ENCODE measurements around the gene TRAPPC2L. TPM values are rescaled to one million over a fixed set of nuclear protein-coding genes. Genes with fewer than 3 reads are reported as not detected.

Gene TRAPPC2L
- total RNA-seq, 2 donors from 2014 or later, result 110 TPM

DNA sequence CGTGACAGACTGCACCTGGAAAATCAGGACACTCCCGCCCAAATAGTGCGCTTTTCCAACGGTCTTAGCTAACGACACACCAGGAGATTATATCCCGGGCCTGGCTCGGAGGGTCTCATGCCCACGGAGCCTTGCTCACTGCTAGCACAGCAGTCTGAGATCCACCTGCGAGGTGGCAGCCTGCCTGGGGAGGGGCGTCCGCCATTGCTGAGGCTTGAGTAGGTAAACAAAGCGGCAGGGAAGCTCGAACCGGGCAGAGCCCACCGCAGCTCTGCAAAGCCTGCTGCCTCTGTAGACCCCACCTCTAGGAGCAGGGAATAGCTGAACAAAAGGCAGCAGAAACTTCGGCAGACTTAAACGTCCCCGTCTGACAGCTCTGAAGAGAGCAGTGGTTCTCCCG is 5.3 kb upstream of the TRAPPC2L start:
- TF ChIP-seq, protein P1, sequence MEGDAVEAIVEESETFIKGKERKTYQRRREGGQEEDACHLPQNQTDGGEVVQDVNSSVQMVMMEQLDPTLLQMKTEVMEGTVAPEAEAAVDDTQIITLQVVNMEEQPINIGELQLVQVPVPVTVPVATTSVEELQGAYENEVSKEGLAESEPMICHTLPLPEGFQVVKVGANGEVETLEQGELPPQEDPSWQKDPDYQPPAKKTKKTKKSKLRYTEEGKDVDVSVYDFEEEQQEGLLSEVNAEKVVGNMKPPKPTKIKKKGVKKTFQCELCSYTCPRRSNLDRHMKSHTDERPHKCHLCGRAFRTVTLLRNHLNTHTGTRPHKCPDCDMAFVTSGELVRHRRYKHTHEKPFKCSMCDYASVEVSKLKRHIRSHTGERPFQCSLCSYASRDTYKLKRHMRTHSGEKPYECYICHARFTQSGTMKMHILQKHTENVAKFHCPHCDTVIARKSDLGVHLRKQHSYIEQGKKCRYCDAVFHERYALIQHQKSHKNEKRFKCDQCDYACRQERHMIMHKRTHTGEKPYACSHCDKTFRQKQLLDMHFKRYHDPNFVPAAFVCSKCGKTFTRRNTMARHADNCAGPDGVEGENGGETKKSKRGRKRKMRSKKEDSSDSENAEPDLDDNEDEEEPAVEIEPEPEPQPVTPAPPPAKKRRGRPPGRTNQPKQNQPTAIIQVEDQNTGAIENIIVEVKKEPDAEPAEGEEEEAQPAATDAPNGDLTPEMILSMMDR (conservative IDR thresholded peaks at IDR 0.05), result no peak

DNA sequence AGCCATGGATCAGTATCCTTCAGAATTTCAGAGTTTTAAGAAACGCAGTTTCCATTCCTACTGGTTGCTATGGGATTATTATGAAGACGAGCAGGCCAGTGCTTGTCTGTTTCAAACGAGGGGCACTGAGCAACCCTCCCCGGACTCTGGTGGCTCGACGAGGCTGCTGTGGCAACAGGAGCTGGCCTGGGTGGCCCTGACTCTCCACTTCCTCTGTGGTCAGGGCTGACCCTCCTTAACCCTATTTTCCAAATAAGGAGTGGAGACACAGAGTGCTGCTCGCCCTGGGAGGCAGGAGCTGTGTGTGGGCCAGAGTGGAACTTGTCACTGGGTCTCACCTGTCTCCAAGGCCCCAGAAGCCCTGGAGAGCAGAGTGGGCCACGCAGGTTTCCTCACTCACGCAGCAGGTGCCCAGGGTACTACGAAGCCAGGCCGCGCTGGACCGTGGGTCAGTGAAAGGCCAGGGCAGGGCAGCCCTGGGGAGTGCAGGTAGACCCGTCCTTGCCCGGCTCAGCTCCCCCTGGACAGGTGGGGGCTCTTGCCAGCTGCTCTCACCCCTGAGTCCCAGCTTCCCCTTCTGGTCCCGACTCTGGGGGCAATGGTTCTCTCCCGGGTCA is 3.5 kb upstream of the TRAPPC2L start:
- H3K27me3 ChIP-seq (ENCODE audit: control insufficient read depth, insufficient read depth, low read length, poor library complexity, severe bottlenecking), result no peaks in the 10 kb centered on the region
- Mint-ChIP-seq H3K36me3 (ENCODE audit: low read depth) (peaks cover 31% of the 10 kb centered on the region), H3K4me1 (peaks cover 4% of the 10 kb centered on the region), H3K27ac (no peak overlapping the region), H3K27me3 (ENCODE audit: insufficient read depth) (no peaks in the 10 kb centered on the region), H3K4me3 (no peak overlapping the region), H3K9me3 (peaks cover 4% of the 10 kb centered on the region)
- TF ChIP-seq, protein P1 (conservative IDR thresholded peaks at IDR 0.05), result no peak
- 90 to 91% methylated on average over 12 to 17 of the region's 17 CpGs for WGBS, 2 experiments (ENCODE audit: insufficient coverage in 1 of 2, insufficient read length in 1 of 2)
- no peak for DNase-seq
- no peaks in the 10 kb centered on the region for H3K9me3 ChIP-seq (ENCODE audit: control insufficient read depth, low read length)
- no peaks in the 10 kb centered on the region for H3K36me3 ChIP-seq (ENCODE audit: control insufficient read depth, insufficient read depth, low read length)
- no peak overlapping the region for H3K9ac ChIP-seq (ENCODE audit: extremely low read depth, low read length, poor library complexity, severe bottlenecking)
- H3K4me3 ChIP-seq (ENCODE audit: low read length), result no peak overlapping the region
- no peak overlapping the region for H3K27ac ChIP-seq (ENCODE audit: low read depth, low read length)
- no peaks in the 10 kb centered on the region for H3K4me1 ChIP-seq (ENCODE audit: control insufficient read depth, insufficient read depth, low read length)

More for the DNA sequence above, 5.3 kb upstream of the TRAPPC2L start:
- peaks cover 4% of the 10 kb centered on the region for H3K9me3 Mint-ChIP-seq
- no peak overlapping the region for H3K4me3 Mint-ChIP-seq
- H3K4me1 Mint-ChIP-seq, result no peaks in the 10 kb centered on the region
- WGBS, 2 experiments (ENCODE audit: insufficient coverage in 1 of 2, insufficient read length in 1 of 2), result 95 to 96% methylated on average over 12 to 19 of the region's 19 CpGs
- Histone ChIP-seq H3K27me3 (ENCODE audit: control insufficient read depth, insufficient read depth, low read length, poor library complexity, severe bottlenecking) (no peaks in the 10 kb centered on the region), H3K27ac (ENCODE audit: low read depth, low read length) (no peak overlapping the region), H3K36me3 (ENCODE audit: control insufficient read depth, insufficient read depth, low read length) (no peaks in the 10 kb centered on the region), H3K4me3 (ENCODE audit: low read length) (no peak overlapping the region), H3K9me3 (ENCODE audit: control insufficient read depth, low read length) (no peaks in the 10 kb centered on the region), H3K9ac (ENCODE audit: extremely low read depth, low read length, poor library complexity, severe bottlenecking) (no peak overlapping the region), H3K4me1 (ENCODE audit: control insufficient read depth, insufficient read depth, low read length) (no peaks in the 10 kb centered on the region)
- peaks cover 37% of the 10 kb centered on the region for H3K36me3 Mint-ChIP-seq (ENCODE audit: low read depth)
- no peak overlapping the region for H3K27ac Mint-ChIP-seq
- no peaks in the 10 kb centered on the region for H3K27me3 Mint-ChIP-seq (ENCODE audit: insufficient read depth)
- no peak for DNase-seq

DNA sequence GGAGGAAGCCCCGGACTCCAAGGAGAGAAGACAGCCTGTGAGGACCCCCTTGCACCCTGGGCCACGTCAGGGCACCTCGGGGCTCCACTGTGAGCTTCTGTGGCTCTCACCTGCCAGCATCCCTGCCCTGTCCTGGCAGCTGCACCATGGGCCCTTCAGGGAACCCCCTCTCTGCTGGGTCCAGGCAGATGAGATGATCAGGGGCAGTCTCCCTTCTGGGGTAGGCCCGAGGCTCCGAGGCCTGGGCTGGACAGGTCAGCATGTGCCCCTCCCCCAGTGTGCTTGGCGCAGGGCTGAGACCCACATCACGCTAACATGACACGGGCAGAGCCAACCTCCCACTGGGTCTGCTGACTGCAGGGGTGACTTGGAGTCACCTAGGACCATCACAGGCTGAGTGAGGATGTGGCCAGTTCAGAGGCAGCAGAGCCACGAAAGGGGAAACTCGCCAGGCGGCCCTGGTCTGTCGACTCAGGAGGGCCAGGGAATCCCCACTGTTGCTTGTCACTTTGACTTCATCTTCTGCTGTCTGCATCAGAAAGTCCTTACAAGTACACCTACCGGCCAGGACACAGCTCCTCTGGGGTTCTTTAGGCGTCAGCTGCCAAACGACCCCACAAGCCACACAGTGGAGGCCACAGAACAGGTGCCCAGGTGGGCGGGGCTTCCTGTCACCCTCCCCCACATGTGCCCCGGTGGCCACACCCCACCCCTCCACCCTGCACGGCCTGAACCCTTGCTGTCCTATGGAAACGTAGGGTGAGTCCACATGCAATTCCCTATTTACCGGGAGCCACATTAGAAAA is 2.4 kb upstream of the TRAPPC2L start:
- H3K4me3 Mint-ChIP-seq, result peak overlapping the region; percentile 91
- 86 to 88% methylated on average over 10 to 20 of the region's 20 CpGs for WGBS, 2 experiments (ENCODE audit: insufficient coverage in 1 of 2, insufficient read length in 1 of 2)
- peaks cover 34% of the 10 kb centered on the region for H3K36me3 Mint-ChIP-seq (ENCODE audit: low read depth)
- Histone ChIP-seq H3K27ac (ENCODE audit: low read depth, low read length) (no peak overlapping the region), H3K9me3 (ENCODE audit: control insufficient read depth, low read length) (no peaks in the 10 kb centered on the region), H3K27me3 (ENCODE audit: control insufficient read depth, insufficient read depth, low read length, poor library complexity, severe bottlenecking) (no peaks in the 10 kb centered on the region), H3K4me1 (ENCODE audit: control insufficient read depth, insufficient read depth, low read length) (no peaks in the 10 kb centered on the region), H3K4me3 (ENCODE audit: low read length) (no peak overlapping the region), H3K9ac (ENCODE audit: extremely low read depth, low read length, poor library complexity, severe bottlenecking) (no peak overlapping the region), H3K36me3 (ENCODE audit: control insufficient read depth, insufficient read depth, low read length) (peaks cover 11% of the 10 kb centered on the region)
- peaks cover 4% of the 10 kb centered on the region for H3K9me3 Mint-ChIP-seq
- H3K4me1 Mint-ChIP-seq, result peaks cover 4% of the 10 kb centered on the region
- TF ChIP-seq, protein P1 (conservative IDR thresholded peaks at IDR 0.05), result no peak
- H3K27ac Mint-ChIP-seq, result no peak overlapping the region
- no peaks in the 10 kb centered on the region for H3K27me3 Mint-ChIP-seq (ENCODE audit: insufficient read depth)
- DNase-seq, result no peak
